Omental fat pad (tissue), 4 donors: ENCODE results near the gene ASXL3. TPM values are rescaled to one million over a fixed set of nuclear protein-coding genes. Genes with fewer than 3 reads are reported as not detected.

Source experiments
- ATAC-seq: fragments of 150-250 bp; one replicate; pipeline ENCODE4 v1.9.1; 2016; ENCODE audit warnings: mild to moderate bottlenecking, moderate library complexity; ENCODE audit not compliant: low FRiP score
- DNase-seq: peaks from one replicate; pipeline ENCODE4 v3.0.0-alpha.2; 2019; ENCODE audit warnings: low spot score
- CTCF ChIP-seq, 3 donors: fragments of 450-650 bp; IDR thresholded peaks; one replicate each; pipeline ENCODE4 v1.5.1; 2016 to 2017; ENCODE audit warnings: antibody characterized with exemption in 3 of 3, mild to moderate bottlenecking in 3 of 3, moderate library complexity in 2 of 3
- total RNA-seq, 4 donors: library from RNA; depleted of rRNA; stranded (reverse); fragments of >200 nt; gene quantifications; one replicate each; pipeline ENCODE4 v1.1.0, GENCODE V29; 2016

Gene ASXL3
- total RNA-seq, 4 donors from 2014 or later = 0.36 to 5.4 (median 0.70) TPM

GRCh38 chr18:33696332-33697162 is 118.5 kb downstream of the ASXL3 start:
- ATAC-seq (no peak), DNase-seq (no peak)
- TF ChIP-seq CTCF (IDR thresholded peaks at IDR 0.05) = no peak

- no peak for TF ChIP-seq CTCF (IDR thresholded peaks at IDR 0.05)
- ATAC-seq (no peak), DNase-seq (no peak)
These were observed 119.5 kb downstream of the ASXL3 start for GRCh38 chr18:33697498-33697897.

- TF ChIP-seq CTCF (IDR thresholded peaks at IDR 0.05) = no peak
- ATAC-seq = no peak
- no peak for DNase-seq
These were observed 121.4 kb downstream of the ASXL3 start for GRCh38 chr18:33699372-33699771.

GRCh38 chr18:33700513-33700976 is 122.5 kb downstream of the ASXL3 start:
- no peak for ATAC-seq
- DNase-seq = no peak
- TF ChIP-seq CTCF (IDR thresholded peaks at IDR 0.05) = no peak

- no peak for DNase-seq
- no peak for ATAC-seq
- no peak for TF ChIP-seq CTCF (IDR thresholded peaks at IDR 0.05)
These were observed 124.6 kb downstream of the ASXL3 start for GRCh38 chr18:33702625-33703024.

GRCh38 chr18:33706391-33706790 is 128.4 kb downstream of the ASXL3 start:
- DNase-seq (no peak), ATAC-seq (no peak)
- no peak for TF ChIP-seq CTCF (IDR thresholded peaks at IDR 0.05)

GRCh38 chr18:33708876-33709275 is 130.9 kb downstream of the ASXL3 start:
- ATAC-seq (no peak), DNase-seq (no peak)
- TF ChIP-seq CTCF (IDR thresholded peaks at IDR 0.05) = no peak
